Measurements from ENCODE around the gene ZAR1. TPM values are rescaled to one million over a fixed set of nuclear protein-coding genes. Genes with fewer than 3 reads are reported as not detected.

ZAR1 gene
- total and polyA plus RNA-seq, 9 of the 15 experiments (the other 6 are each of a cell fraction or from before 2014, with no cell fraction given), result 0.07 to 0.84 (median 0.28) TPM; not detected in 1

- ATAC-seq (no peak), DNase-seq (ENCODE audit: extremely low read depth in 1 of 4, low spot score in 3 of 4) (no peak), FAIRE-seq (no peak)
- Histone ChIP-seq H3K4me1 (replicated peaks in 1 of 2; ENCODE audit: control insufficient read depth in 2 of 2, insufficient read depth in 2 of 2, low read length in 2 of 2) (peaks cover 0 to 2% of the 10 kb centered on the region in 2 experiments; a peak in 3 of 5 replicates), H3K4me2 (ENCODE audit: insufficient read depth, low read length) (no peak overlapping the region), H4K20me1 (replicated peaks; ENCODE audit: control insufficient read depth, insufficient read depth, low read length) (no peaks in the 10 kb centered on the region), H3K9me3 (replicated peaks; ENCODE audit: control insufficient read depth, insufficient read depth, low read depth, low read length) (no peaks in the 10 kb centered on the region), H3K4me3 (no peak overlapping the region), H3K27me3 (ENCODE audit: control insufficient read depth in 2 of 2, insufficient read depth in 2 of 2, low read length in 2 of 2) (no peaks in the 10 kb centered on the region), H3K27ac (ENCODE audit: extremely low read depth, low read depth, low read length) (no peak overlapping the region), H3K36me3 (ENCODE audit: control insufficient read depth, insufficient read depth, low read length) (no peaks in the 10 kb centered on the region), H2AFZ (ENCODE audit: low read depth, low read length) (no peak overlapping the region), H3K79me2 (ENCODE audit: control insufficient read depth, insufficient read depth, low read length) (no peaks in the 10 kb centered on the region), H3K9me1 (ENCODE audit: control insufficient read depth, insufficient read depth, low read length) (no peaks in the 10 kb centered on the region), H3K9ac (ENCODE audit: insufficient read depth in 1 of 2, low read depth in 2 of 2, low read length in 2 of 2) (no peak overlapping the region)
- no peak for TF ChIP-seq CBX8 (IDR thresholded peaks at IDR 0.05; ENCODE audit: borderline replicate concordance, extremely low read depth, low read depth, low read length, poor library complexity, severe bottlenecking)
- TF ChIP-seq ZNF445 (CRISPR knock-in tag; IDR thresholded peaks at IDR 0.05; ENCODE audit: low read depth), result no peak
- no peak for TF ChIP-seq TCF15 (CRISPR knock-in tag; IDR thresholded peaks at IDR 0.05)
- TF ChIP-seq ZNF23 (CRISPR knock-in tag; IDR thresholded peaks at IDR 0.05), result no peak
- no peak for TF ChIP-seq TARDBP (IDR thresholded peaks at IDR 0.05)
- TF ChIP-seq NEUROD1 (IDR thresholded peaks at IDR 0.05; ENCODE audit: borderline replicate concordance, low read depth, low read length, partially characterized antibody), result no peak
- TF ChIP-seq ZNF449 (CRISPR knock-in tag; IDR thresholded peaks at IDR 0.05), result no peak
- TF ChIP-seq KLF16 (IDR thresholded peaks at IDR 0.05), result no peak
- TF ChIP-seq RBM15 (IDR thresholded peaks at IDR 0.05; ENCODE audit: insufficient read depth, low read length), result no peak
- no peak for TF ChIP-seq CBX2 (IDR thresholded peaks at IDR 0.05; ENCODE audit: insufficient read depth, low read length, poor library complexity, severe bottlenecking)
- TF ChIP-seq PCBP1 (IDR thresholded peaks at IDR 0.05; ENCODE audit: low read depth, low read length, poor library complexity, severe bottlenecking), result no peak
- no peak for TF ChIP-seq ZKSCAN1 (IDR thresholded peaks at IDR 0.05; ENCODE audit: low read depth, low read length)
- no peak for TF ChIP-seq NFE2 (IDR thresholded peaks at IDR 0.05; ENCODE audit: low read depth)
- TF ChIP-seq ZNF431 (CRISPR knock-in tag; IDR thresholded peaks at IDR 0.05), result no peak
- TF ChIP-seq POLR2G (IDR thresholded peaks at IDR 0.05; ENCODE audit: low read depth, low read length), result no peak
- TF ChIP-seq PRDM10 (IDR thresholded peaks at IDR 0.05; ENCODE audit: partially characterized antibody), result no peak
- TF ChIP-seq MLLT1 (IDR thresholded peaks at IDR 0.05), result no peak
- intact Hi-C loops (cut with micrococcal nuclease), result no loop called here
- POLR2A ChIA-PET, result no interaction called here
- BruUV-seq (replicated peaks), result no TSS peak
- 68% methylated on average over 3 of the region's 3 CpGs for WGBS (ENCODE audit: insufficient coverage, low coverage, missing lambda C conversion rate)
- CTCF ChIA-PET (ENCODE audit: low intra/inter-chr PET ratio), result no interaction called here
- in situ Hi-C loops (cut with MboI), result no loop called here
Observed at GRCh38 chr4:48450740-48451139, 39.3 kb upstream of the ZAR1 start.

Data from K562 (cell line).